SK-MEL-5 (cell line): ENCODE results near the gene SRGAP2B. TPM values are rescaled to one million over a fixed set of nuclear protein-coding genes. Genes with fewer than 3 reads are reported as not detected.
"Not testable (repeated sequence)": the region's sequence is repeated elsewhere in the genome, so short reads cannot be mapped to it uniquely, and the experiment has no call there.

Experiments
- DNase-seq: peaks from one replicate; pipeline ENCODE4 v3.0.0-alpha.2; 2016; ENCODE audit warnings: low read depth, low spot score
- in situ Hi-C: cut with HindIII; loops from 2 replicates; pipeline ENCODE4 v1.10.0; 2016; ENCODE audit warnings: low sequenced_read_pairs, high pct_unique_total_duplicates, low pct_unique_long_range_greater_than_20kb
- polyA plus RNA-seq, 2 experiments: library from polyadenylated mRNA; depleted of rRNA; stranded (reverse); fragments of >200 nt; gene quantifications; 2 replicates each; pipeline ENCODE4 v1.2.3, GENCODE V29; 2015
- total RNA-seq: library from RNA; depleted of rRNA; stranded (reverse); fragments of >200 nt; shearing (Covaris generic); gene quantifications from 2 replicates; pipeline ENCODE4 v1.2.3, GENCODE V29; 2014; rRNA removed

Gene SRGAP2B
- 41.4 and 41.7 TPM in 2 replicates for total RNA-seq
- 43.2 and 59.1 TPM in 2 replicates for polyA plus RNA-seq (2015; cell fraction: cytosol; rRNA removed)
- polyA plus RNA-seq (2015; cell fraction: nucleus; rRNA removed), result 64.6 and 64.8 TPM in 2 replicates

DNA sequence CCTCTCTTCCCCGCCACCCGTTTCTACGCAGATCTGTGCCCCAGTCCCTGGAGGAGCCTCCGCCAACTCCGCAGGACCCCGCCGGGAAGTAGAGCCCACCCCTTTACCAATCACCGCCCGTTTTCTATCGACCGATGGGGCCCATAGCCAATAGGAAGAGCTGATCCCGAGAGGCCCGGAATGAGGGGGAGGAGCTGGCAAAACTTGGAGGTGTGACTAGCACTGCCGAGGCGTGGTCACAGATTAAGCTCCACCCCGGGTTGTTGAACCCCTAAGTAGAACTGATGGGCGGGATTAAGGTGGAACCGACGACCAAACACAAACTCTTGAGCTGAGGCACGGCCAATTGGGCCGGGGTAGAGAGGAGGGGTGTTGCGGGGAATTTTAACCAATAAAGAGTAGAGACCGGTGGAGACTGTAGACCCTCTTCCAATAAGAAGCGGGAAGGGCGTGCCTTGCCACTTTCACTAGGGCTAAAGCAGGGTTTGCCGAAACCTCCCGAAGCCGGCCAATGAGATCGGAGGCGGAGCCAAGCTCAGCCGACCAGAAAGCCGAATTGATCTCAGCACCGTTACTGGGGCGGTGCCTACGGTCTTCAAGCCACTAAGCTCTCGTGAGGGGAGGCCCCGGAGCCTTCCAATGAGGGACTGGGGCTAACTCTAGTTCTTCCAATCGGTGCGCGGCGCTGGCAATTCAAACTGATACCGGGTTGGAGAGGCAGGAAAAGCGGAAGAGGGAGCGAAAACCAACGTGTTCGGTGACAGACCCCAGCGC, at the start of gene SRGAP2B, which contains the start of gene FAM72D:
Gene SRGAP2B (minus strand): TSS at position 45 of the 774 bp plus-strand sequence. CDS start 2,427 bp downstream, outside the sequence.
Gene FAM72D (plus strand): TSS at position 691 of the 774 bp plus-strand sequence. CDS start 874 bp downstream, outside the sequence.
- DNase-seq, in situ Hi-C loops: not testable (repeated sequence)

DNA sequence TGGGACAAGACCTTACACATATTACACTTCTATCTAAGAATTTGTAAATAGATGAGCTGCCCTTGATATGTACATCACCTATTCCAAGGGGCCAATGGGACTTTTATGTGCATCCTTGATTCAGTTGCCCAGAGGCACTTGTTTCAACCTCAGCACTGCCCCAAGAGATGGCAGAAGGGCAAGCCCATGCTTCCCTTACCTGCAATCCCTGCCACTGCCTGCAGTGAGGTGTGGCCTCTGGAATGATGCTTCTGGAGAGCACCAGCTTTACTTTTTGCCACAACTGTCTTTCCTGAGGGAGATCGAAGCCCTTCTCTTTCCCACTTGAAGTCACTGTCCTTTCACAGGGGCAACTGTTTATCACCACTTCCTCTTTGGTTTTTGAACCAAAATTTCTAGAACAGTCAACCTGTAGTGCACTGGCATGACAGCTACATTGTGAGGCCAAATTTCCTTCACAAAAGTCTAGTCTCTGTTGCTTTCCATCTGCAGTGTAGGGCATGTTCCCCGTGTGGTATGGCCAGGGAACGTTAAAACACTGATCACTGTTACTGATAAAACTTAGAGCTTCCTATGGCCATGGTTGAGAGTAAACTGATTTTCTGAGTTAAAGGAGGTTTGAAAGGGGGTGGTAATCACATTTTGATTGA, 49.3 kb upstream of the SRGAP2B start:
- in situ Hi-C loops, DNase-seq: not testable (repeated sequence)

GRCh38 chr1:145140549-145140948, 45.4 kb upstream of the SRGAP2B start:
- in situ Hi-C loops, DNase-seq: not testable (repeated sequence)

GRCh38 chr1:145134476-145134875, 39.3 kb upstream of the SRGAP2B start:
- DNase-seq, in situ Hi-C loops: not testable (repeated sequence)

DNA sequence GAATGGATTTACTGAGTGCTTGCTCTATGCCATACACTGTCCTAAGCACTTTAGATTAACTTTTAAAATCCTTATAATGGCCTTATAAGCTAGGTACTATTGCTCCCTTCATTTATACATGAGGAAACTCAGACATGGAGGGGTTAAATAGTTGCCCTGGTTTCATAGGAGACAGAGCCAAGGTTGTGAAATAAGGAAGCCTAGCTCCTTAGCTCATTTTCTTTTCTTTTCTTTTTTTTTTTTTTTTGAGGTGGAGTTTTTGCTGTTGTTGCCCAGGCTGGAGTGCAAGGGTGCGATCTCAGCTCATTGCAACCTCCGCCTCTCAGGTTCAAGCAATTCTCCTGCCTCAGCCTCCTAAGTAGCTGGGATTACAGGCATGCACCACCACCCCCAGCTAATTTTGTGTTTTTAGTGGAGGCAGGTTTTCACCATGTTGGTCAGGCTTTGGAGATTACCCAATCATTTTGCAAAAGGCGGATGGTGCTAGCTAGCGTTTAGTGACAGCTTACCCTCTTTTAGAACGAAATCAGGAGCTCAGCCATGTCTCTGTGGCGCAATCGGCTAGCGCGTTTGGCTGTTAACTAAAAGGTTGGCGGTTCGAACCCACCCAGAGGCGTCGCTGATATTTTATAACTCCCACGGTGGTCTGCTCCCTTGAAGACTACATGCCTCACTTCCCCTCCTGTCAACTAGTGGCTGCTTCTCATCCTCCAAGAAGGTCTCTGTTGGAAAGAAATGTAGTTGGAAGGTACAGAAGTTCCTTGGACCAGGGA, 33.8 kb upstream of the SRGAP2B start:
- in situ Hi-C loops, result not testable (repeated sequence)
- peak; percentile 64 for DNase-seq

GRCh38 chr1:145127144-145127543, 32.0 kb upstream of the SRGAP2B start:
- DNase-seq, in situ Hi-C loops: not testable (repeated sequence)

GRCh38 chr1:145125112-145125511, 30.0 kb upstream of the SRGAP2B start:
- in situ Hi-C loops, DNase-seq: not testable (repeated sequence)

DNA sequence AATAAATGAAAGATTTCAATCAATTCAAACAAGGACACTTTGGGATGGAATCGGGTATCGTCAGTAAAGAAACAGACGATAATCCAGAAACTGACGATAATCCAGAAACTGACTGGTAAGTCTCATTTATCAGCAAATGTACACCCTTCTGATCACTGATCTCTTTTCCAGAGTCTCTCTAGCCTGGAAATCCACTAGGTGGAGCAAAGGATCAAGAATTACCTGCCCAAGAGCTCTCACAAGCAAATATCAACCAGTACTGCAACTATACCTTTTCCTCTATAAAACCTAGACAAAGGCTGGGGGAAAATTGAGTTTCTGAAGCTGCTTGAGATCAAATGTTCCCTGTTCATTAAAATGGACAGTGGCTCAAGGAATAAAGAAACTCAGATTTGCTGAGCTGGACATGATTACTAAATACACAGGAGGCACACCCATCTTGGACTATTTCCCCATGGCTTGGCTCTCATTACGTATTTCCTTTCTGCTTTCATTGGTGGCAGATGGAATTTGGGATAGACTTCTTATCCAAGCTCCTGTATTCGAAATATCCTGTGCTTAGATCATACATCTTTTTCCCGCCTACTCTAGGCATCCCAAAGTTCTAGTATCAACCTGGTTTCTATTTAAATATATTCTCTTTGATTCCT, 29.0 kb upstream of the SRGAP2B start:
- in situ Hi-C loops, result not testable (repeated sequence)

DNA sequence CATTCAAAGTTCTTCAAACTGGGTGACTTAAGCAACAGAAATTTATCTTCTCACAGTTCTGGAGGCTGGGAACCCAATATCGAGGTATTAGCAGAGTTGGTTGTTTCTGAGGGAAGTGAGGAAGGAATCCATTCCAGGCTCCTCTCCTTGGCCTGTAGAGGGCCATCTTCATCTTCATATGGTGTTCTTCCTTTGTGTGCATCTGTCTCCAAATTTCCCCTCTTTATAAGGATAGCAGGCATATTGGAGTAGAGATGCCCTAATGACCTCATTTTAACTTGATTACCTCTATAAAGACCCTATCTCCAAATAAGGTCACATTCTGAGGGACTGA, 27.9 kb upstream of the SRGAP2B start:
- in situ Hi-C loops, DNase-seq: not testable (repeated sequence)

More for the DNA sequence above, 29.0 kb upstream of the SRGAP2B start:
- DNase-seq, result not testable (repeated sequence)

GRCh38 chr1:145122344-145123061, 27.4 kb upstream of the SRGAP2B start:
- DNase-seq, in situ Hi-C loops: not testable (repeated sequence)

- in situ Hi-C loops, DNase-seq: not testable (repeated sequence)
Measured at GRCh38 chr1:145119842-145120241, 24.7 kb upstream of the SRGAP2B start.

GRCh38 chr1:145115587-145116493, 20.7 kb upstream of the SRGAP2B start:
- in situ Hi-C loops, DNase-seq: not testable (repeated sequence)

DNA sequence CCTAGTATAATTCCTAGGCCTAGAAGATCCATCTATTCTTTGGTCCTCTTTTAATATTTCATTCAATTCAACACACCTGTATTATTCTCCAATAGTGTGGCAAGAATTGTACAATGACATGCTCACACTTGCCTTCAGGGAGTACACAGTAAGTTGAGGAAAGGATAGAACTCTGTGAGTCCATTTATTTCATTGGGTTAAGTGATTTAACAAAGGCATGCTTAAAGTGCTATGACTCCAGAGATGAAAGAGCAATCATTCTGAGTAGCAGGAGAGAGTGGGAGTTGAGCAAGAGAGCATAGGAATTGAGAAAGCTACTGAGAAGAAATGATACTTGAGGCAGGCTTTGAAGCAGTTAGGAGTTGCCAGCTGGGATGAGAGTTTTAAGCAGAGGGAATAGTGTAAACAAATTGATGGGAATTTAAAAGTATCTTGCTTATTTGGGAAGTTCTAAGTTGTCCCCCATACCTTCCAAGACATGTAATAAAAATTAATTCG, 19.5 kb upstream of the SRGAP2B start:
- in situ Hi-C loops, DNase-seq: not testable (repeated sequence)

DNA sequence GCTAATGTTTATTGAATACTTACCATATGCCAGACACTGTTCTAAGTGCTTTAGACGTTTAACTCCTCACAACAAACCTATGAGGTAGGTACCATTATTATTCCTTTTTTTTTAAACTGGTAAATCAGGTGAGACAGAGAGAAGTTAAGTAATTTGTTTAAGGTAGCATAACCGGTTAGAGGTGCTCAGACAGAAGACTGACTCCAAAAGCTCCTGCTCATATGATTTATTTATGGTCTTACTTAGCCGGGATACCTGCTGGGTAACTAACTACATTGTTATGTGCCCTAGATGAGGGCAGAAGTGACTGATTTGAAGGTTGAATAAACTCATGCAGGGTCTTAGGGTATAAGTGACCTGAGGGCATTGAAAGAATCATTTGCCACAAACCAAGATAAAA, 17.6 kb upstream of the SRGAP2B start:
- in situ Hi-C loops, DNase-seq: not testable (repeated sequence)

- in situ Hi-C loops, DNase-seq: not testable (repeated sequence)
Measured at GRCh38 chr1:145111674-145112073, 16.5 kb upstream of the SRGAP2B start.
